Vagina (tissue), 2 donors: Measurements from ENCODE around the gene NEU2.

ENCODE experiments used
- CTCF ChIP-seq, 3 experiments: fragments of 450-650 bp in 2 of 3; fragments of 200-600 bp in 1 of 3; sonication (generic) in 1 of 3; IDR thresholded peaks; one replicate each; pipeline ENCODE4 v1.5.1; 2017 to 2019; ENCODE audit warnings: antibody characterized with exemption in 3 of 3, mild to moderate bottlenecking in 2 of 3, moderate library complexity in 2 of 3
- POLR2A ChIP-seq, 2 donors: fragments of 450-650 bp; IDR thresholded peaks; one replicate each; pipeline ENCODE4 v1.6.1; 2017; ENCODE audit warnings: antibody characterized with exemption in 2 of 2, mild to moderate bottlenecking in 2 of 2, moderate library complexity in 2 of 2
- POLR2AphosphoS5 ChIP-seq, 2 donors: sonication (generic); formaldehyde crosslinking; IDR thresholded peaks; one replicate each; pipeline ENCODE4 v1.9.0; 2017; ENCODE audit warnings: antibody characterized with exemption in 2 of 2, mild to moderate bottlenecking in 2 of 2, low read depth in 1 of 2; ENCODE audit not compliant: insufficient read depth in 1 of 2

GRCh38 chr2:233032551-233033320 is at the start of gene NEU2:
- TF ChIP-seq POLR2A (IDR thresholded peaks at IDR 0.05), result no peak
- TF ChIP-seq CTCF (IDR thresholded peaks at IDR 0.05), result no peak
- no peak for TF ChIP-seq POLR2AphosphoS5 (IDR thresholded peaks at IDR 0.05; ENCODE audit: insufficient read depth in 1 of 2, low read depth in 1 of 2)
